NCI-H1417 treated with DMSO at 0.1 percent for 48 hours (cell line): ENCODE measurements around the gene MAP4K5.

Experiments
- DNase-seq: peaks from one replicate; lab custom pipeline; 2025; lab: John Stamatoyannopoulos, UW

Gene MAP4K5

GRCh38 chr14:50476134-50476533 is 56.2 kb downstream of the MAP4K5 start:
- DNase-seq: no peak

- DNase-seq: no peak
These were observed 56.9 kb downstream of the MAP4K5 start for GRCh38 chr14:50475460-50475859.

GRCh38 chr14:50471838-50472465 is 60.4 kb downstream of the MAP4K5 start:
- DNase-seq: no peak

GRCh38 chr14:50469982-50470381 is 62.4 kb downstream of the MAP4K5 start:
- DNase-seq: no peak

GRCh38 chr14:50462111-50462510 is 70.3 kb downstream of the MAP4K5 start:
- DNase-seq: no peak

- DNase-seq: no peak
These were observed 78.5 kb downstream of the MAP4K5 start for GRCh38 chr14:50453869-50454268.

- no peak for DNase-seq
These were observed 79.2 kb downstream of the MAP4K5 start for GRCh38 chr14:50452979-50453705.

GRCh38 chr14:50452296-50452695 is 80.1 kb downstream of the MAP4K5 start:
- DNase-seq: no peak

- no peak for DNase-seq
These were observed 80.5 kb downstream of the MAP4K5 start for GRCh38 chr14:50451854-50452253.

GRCh38 chr14:50447461-50447860 is 84.9 kb downstream of the MAP4K5 start:
- DNase-seq: no peak

GRCh38 chr14:50434528-50434927 is 97.8 kb downstream of the MAP4K5 start:
- no peak for DNase-seq

- no peak for DNase-seq
These were observed 100.2 kb downstream of the MAP4K5 start for GRCh38 chr14:50432131-50432530.

- DNase-seq: no peak
These were observed 106.6 kb downstream of the MAP4K5 start for GRCh38 chr14:50425816-50426215.

- no peak for DNase-seq
These were observed 107.3 kb downstream of the MAP4K5 start for GRCh38 chr14:50425105-50425504.

GRCh38 chr14:50423529-50423928 is 108.8 kb downstream of the MAP4K5 start:
- DNase-seq: no peak

GRCh38 chr14:50421499-50421898 is 110.9 kb downstream of the MAP4K5 start:
- DNase-seq: no peak

- DNase-seq: no peak
These were observed 114.5 kb downstream of the MAP4K5 start for GRCh38 chr14:50417853-50418252.

GRCh38 chr14:50410921-50411320 is 121.4 kb downstream of the MAP4K5 start:
- DNase-seq: no peak

- no peak for DNase-seq
These were observed 122.3 kb downstream of the MAP4K5 start for GRCh38 chr14:50410071-50410470.

GRCh38 chr14:50407111-50407812 is 125.1 kb downstream of the MAP4K5 start:
- DNase-seq: no peak

- DNase-seq: no peak
These were observed 128.9 kb downstream of the MAP4K5 start for GRCh38 chr14:50403419-50403818.

GRCh38 chr14:50402965-50403364 is 129.4 kb downstream of the MAP4K5 start:
- no peak for DNase-seq

- no peak for DNase-seq
These were observed 131.9 kb downstream of the MAP4K5 start for GRCh38 chr14:50400461-50400860.
